H1 (cell line): ENCODE data around the gene ETNK1. TPM values are rescaled to one million over a fixed set of nuclear protein-coding genes. Genes with fewer than 3 reads are reported as not detected.

Experiments used
- CTCF ChIA-PET: fragments of 300-600 bp; sonication (Branson Sonifier 250); formaldehyde crosslinking; loops from one replicate; lab custom pipeline; 2021; ENCODE audit not compliant: partially characterized antibody; lab: Charles Lee
- POLR2A ChIA-PET: fragments of 300-600 bp; sonication (Branson Sonifier 250); formaldehyde crosslinking; loops from one replicate; lab custom pipeline; 2021; ENCODE audit warnings: inconsistent platforms; ENCODE audit not compliant: partially characterized antibody; lab: Charles Lee
- DNase-seq, 2 experiments: peaks; one replicate each; pipeline versions ENCODE4 v3.0.0 to v3.0.0-alpha.2; 2010 to 2022; ENCODE audit warnings: low spot score in 2 of 2, low read depth in 1 of 2, mixed read lengths in 1 of 2
- FAIRE-seq: peaks from 2 replicates; lab custom pipeline; 2011; peaks lifted over from hg19 to GRCh38; lab: Jason Lieb, UNC
- H2AFZ ChIP-seq: 2 replicates; pipeline ENCODE4 v1.8.1; 2012; ENCODE audit warnings: low read length, inconsistent platforms
- H2AK5ac ChIP-seq: 2 replicates; pipeline ENCODE4 v1.6.1; 2013; ENCODE audit warnings: low read depth, low read length
- H2BK120ac ChIP-seq: replicated peaks from 2 replicates; pipeline ENCODE3; 2013; ENCODE audit warnings: low read depth, low read length, inconsistent platforms
- H2BK12ac ChIP-seq: 2 replicates; pipeline ENCODE4 v1.6.1; 2013; ENCODE audit warnings: low read depth, low read length
- H2BK15ac ChIP-seq: 2 replicates; pipeline ENCODE4 v1.6.1; 2013; ENCODE audit warnings: low read length
- H2BK20ac ChIP-seq: 2 replicates; pipeline ENCODE4 v1.6.1; 2013; ENCODE audit warnings: low read length
- H2BK5ac ChIP-seq: 2 replicates; pipeline ENCODE4 v1.6.1; 2013; ENCODE audit warnings: low read depth, low read length
- H3K14ac ChIP-seq: 2 replicates; pipeline ENCODE4 v1.6.1; 2013; ENCODE audit warnings: inconsistent platforms; ENCODE audit not compliant: insufficient read length
- H3K18ac ChIP-seq: 2 replicates; pipeline ENCODE4 v1.6.1; 2013; ENCODE audit warnings: low read length; ENCODE audit errors: extremely low read depth
- H3K23ac ChIP-seq: 2 replicates; pipeline ENCODE4 v1.6.1; 2013; ENCODE audit warnings: inconsistent platforms; ENCODE audit not compliant: insufficient read length
- H3K23me2 ChIP-seq: 2 replicates; pipeline ENCODE4 v1.6.1; 2013; ENCODE audit warnings: low read depth, low read length
- H3K27ac ChIP-seq: 2 replicates; pipeline ENCODE4 v1.6.1; 2011; ENCODE audit warnings: low read depth, low read length, inconsistent platforms
- H3K27me3 ChIP-seq, 4 experiments: replicated peaks in 1 of 4; 1 replicate in 1 of 4; 2 replicates in 3 of 4; pipeline versions ENCODE4 v1.6.1 to v1.8.1; 2011 to 2013; ENCODE audit warnings: low read length in 3 of 4, mild to moderate bottlenecking in 3 of 4, inconsistent platforms in 2 of 4, mixed read lengths in 2 of 4, moderate library complexity in 1 of 4; ENCODE audit not compliant: control insufficient read depth in 3 of 4, insufficient read depth in 3 of 4; ENCODE audit errors: extremely low read depth in 1 of 4
- H3K36me3 ChIP-seq, 4 experiments: 2 replicates each; pipeline versions ENCODE4 v1.6.1 to v1.8.1; 2011 to 2013; ENCODE audit warnings: mild to moderate bottlenecking in 4 of 4, low read length in 3 of 4, moderate library complexity in 2 of 4, control low read depth in 1 of 4, inconsistent platforms in 1 of 4; ENCODE audit not compliant: insufficient read depth in 4 of 4, control insufficient read depth in 2 of 4
- H3K4ac ChIP-seq: replicated peaks from 2 replicates; pipeline ENCODE3; 2013; ENCODE audit warnings: low read length, low read depth, mixed read lengths, inconsistent platforms; ENCODE audit not compliant: insufficient read length
- H3K4me1 ChIP-seq, 4 experiments: replicated peaks in 1 of 4; 1 replicate in 1 of 4; 2 replicates in 3 of 4; pipeline versions ENCODE4 v1.6.1 to v1.8.1; 2011 to 2013; ENCODE audit warnings: low read length in 3 of 4, inconsistent platforms in 2 of 4, mixed read lengths in 1 of 4; ENCODE audit not compliant: insufficient read depth in 4 of 4, control insufficient read depth in 3 of 4
- H3K4me2 ChIP-seq, 2 experiments: 2 replicates each; pipeline versions ENCODE4 v1.6.1 to v1.8.1; 2011 to 2013; ENCODE audit warnings: low read depth in 2 of 2, low read length in 2 of 2, control low read depth in 1 of 2, inconsistent platforms in 1 of 2, mild to moderate bottlenecking in 1 of 2; ENCODE audit not compliant: insufficient read depth in 1 of 2
- H3K4me3 ChIP-seq, 4 experiments: fragments of 200-600, 300-600 bp in 1 of 4; sonication (generic), shearing (Covaris generic), sonication (Bioruptor Twin) in 1 of 4; 2 replicates each; pipeline versions ENCODE4 v1.5.1 to v1.8.1; 2011 to 2016; ENCODE audit warnings: low read length in 4 of 4, low read depth in 3 of 4, control low read depth in 2 of 4, inconsistent platforms in 2 of 4, mild to moderate bottlenecking in 2 of 4, mixed read lengths in 1 of 4, moderate library complexity in 1 of 4; ENCODE audit not compliant: insufficient read depth in 2 of 4; ENCODE audit errors: extremely low read depth in 1 of 4
- H3K56ac ChIP-seq: replicated peaks from 2 replicates; pipeline ENCODE3; 2013; ENCODE audit warnings: low read depth, mild to moderate bottlenecking, mixed read lengths, low read length, inconsistent platforms; ENCODE audit not compliant: insufficient read length
- H3K79me1 ChIP-seq: 2 replicates; pipeline ENCODE4 v1.6.1; 2013; ENCODE audit warnings: low read depth, low read length, control low read depth
- H3K79me2 ChIP-seq, 2 experiments: 2 replicates each; pipeline versions ENCODE4 v1.6.1 to v1.8.1; 2012 to 2013; ENCODE audit warnings: low read length in 2 of 2, mild to moderate bottlenecking in 2 of 2, inconsistent platforms in 1 of 2; ENCODE audit not compliant: insufficient read depth in 2 of 2, control insufficient read depth in 1 of 2
- H3K9ac ChIP-seq, 4 experiments: replicated peaks in 1 of 4; 1 replicate in 1 of 4; 2 replicates in 3 of 4; pipeline versions ENCODE4 v1.6.1 to v1.8.1; 2011 to 2013; ENCODE audit warnings: low read depth in 3 of 4, low read length in 3 of 4, control low read depth in 2 of 4, mild to moderate bottlenecking in 2 of 4, moderate library complexity in 2 of 4, inconsistent platforms in 1 of 4; ENCODE audit errors: extremely low read depth in 1 of 4
- H3K9me3 ChIP-seq, 2 experiments: 2 replicates each; pipeline versions ENCODE4 v1.6.1 to v1.8.1; 2012 to 2013; ENCODE audit warnings: mild to moderate bottlenecking in 2 of 2, moderate library complexity in 2 of 2, control low read depth in 1 of 2, inconsistent platforms in 1 of 2, low read depth in 1 of 2, low read length in 1 of 2, mixed read lengths in 1 of 2; ENCODE audit not compliant: insufficient read depth in 2 of 2
- H4K20me1 ChIP-seq, 2 experiments: replicated peaks in 1 of 2; 2 replicates each; pipeline versions ENCODE3 to v1.8.1; 2011 to 2013; ENCODE audit warnings: inconsistent platforms in 2 of 2, low read length in 2 of 2, mild to moderate bottlenecking in 1 of 2; ENCODE audit not compliant: insufficient read depth in 2 of 2, control insufficient read depth in 1 of 2
- H4K5ac ChIP-seq: 2 replicates; pipeline ENCODE4 v1.6.1; 2013; ENCODE audit warnings: low read length, low read depth, mixed read lengths, inconsistent platforms; ENCODE audit not compliant: insufficient read length
- H4K8ac ChIP-seq: 2 replicates; pipeline ENCODE4 v1.8.0; 2013; ENCODE audit warnings: mild to moderate bottlenecking, moderate library complexity, low read length, inconsistent platforms; ENCODE audit not compliant: insufficient read depth; ENCODE audit errors: extremely low read depth
- H4K91ac ChIP-seq: replicated peaks from 2 replicates; pipeline ENCODE3; 2013; ENCODE audit warnings: low read length, mixed read lengths, inconsistent platforms; ENCODE audit not compliant: insufficient read length
- BRCA1 ChIP-seq: IDR thresholded peaks from 2 replicates; pipeline ENCODE4 v1.6.1; 2012; ENCODE audit warnings: low read depth, low read length, improper control_type of control experiment
- WGBS, 2 experiments: shearing (Covaris generic) in 1 of 2; methylation state at CpG; one replicate each; pipeline versions ENCODE4 v1.1.6 to v1.1.7; 2013 to 2015; ENCODE audit warnings: low lambda C conversion rate in 2 of 2, mixed read lengths in 2 of 2, inconsistent platforms in 1 of 2, low coverage in 1 of 2, missing lambda C conversion rate in 1 of 2; ENCODE audit not compliant: insufficient replicate concordance in 2 of 2, insufficient coverage in 1 of 2, insufficient read length in 1 of 2; ENCODE audit errors: extremely low coverage in 1 of 2, missing lambda C conversion rate in 1 of 2; 5-methylcytosine and 5-hydroxymethylcytosine counted together
- polyA plus RNA-seq, 7 experiments: library from polyadenylated mRNA; depleted of rRNA in 3 of 7; stranded (reverse) in 5 of 7; unstranded in 2 of 7; fragments of >200 nt in 5 of 7; fragments of 200-250 nt in 2 of 7; gene quantifications; 1 replicate in 5 of 7; 2 replicates in 1 of 7; 4 replicates in 1 of 7; pipeline versions ENCODE4 v1.2.1 to v1.2.3, GENCODE V29; 2011 to 2013; ENCODE audit warnings: missing spikeins in 2 of 7, mixed read lengths in 2 of 7
- total RNA-seq: library from RNA; stranded (reverse); fragmentation: NEBNext Ultra II Directional; extraction: Animal tissue kit (Norgen Biotek cat#: 25700); gene quantifications from 2 replicates; pipeline ENCODE4 v1.2.1, GENCODE V29; 2021

The ETNK1 gene
- total and polyA plus RNA-seq, 2 of the 8 experiments (the other 6 are each of a cell fraction or from before 2014, with no cell fraction given): 11.6 to 82.7 TPM

DNA sequence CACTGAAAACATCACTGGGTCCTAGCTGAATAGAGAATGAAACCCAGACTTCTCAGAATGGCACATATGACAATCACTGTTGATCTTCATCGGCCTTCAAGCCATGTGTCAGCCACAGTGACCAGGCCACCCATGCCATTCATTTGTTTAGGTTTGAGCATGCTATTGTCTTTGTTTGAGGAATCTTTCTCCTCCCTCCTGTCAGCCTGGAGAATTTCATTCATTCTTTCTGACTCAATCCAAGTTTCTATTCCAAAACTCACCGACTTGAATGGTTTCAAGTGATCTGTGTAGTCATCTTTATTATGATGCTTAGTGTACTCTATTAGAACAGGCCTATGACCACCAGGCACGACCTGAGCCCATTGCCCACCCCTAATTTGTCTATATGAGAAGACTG, 106.3 kb downstream of the ETNK1 start:
- no peak overlapping the region for H3K27ac ChIP-seq
- H3K79me1 ChIP-seq: no peaks in the 10 kb centered on the region
- H2BK5ac ChIP-seq: no peak overlapping the region
- WGBS, 2 experiments: 87% methylated on average over 3 of the region's 3 CpGs; no CpG with 5 or more reads in 1 of the 2 experiments
- H3K23ac ChIP-seq: no peak overlapping the region
- H3K27me3 ChIP-seq: no peaks in the 10 kb centered on the region
- POLR2A ChIA-PET: no interaction called here
- H3K23me2 ChIP-seq: no peaks in the 10 kb centered on the region
- no peak overlapping the region for H3K9ac ChIP-seq
- no peak overlapping the region for H3K4ac ChIP-seq
- H2AK5ac ChIP-seq: no peak overlapping the region
- FAIRE-seq (no peak), DNase-seq (no peak)
- CTCF ChIA-PET: interaction anchor here (0.6 kb wide), 1 partner anchor 296 kb away, joined by 3 read pairs; no protein-coding TSS in a partner anchor
- H2BK15ac ChIP-seq: no peak overlapping the region
- H2BK12ac ChIP-seq: no peak overlapping the region
- H3K56ac ChIP-seq: no peak overlapping the region
- no peak overlapping the region for H4K91ac ChIP-seq
- H3K4me2 ChIP-seq: no peak overlapping the region
- H3K9me3 ChIP-seq: no peaks in the 10 kb centered on the region
- no peaks in the 10 kb centered on the region for H4K20me1 ChIP-seq
- TF ChIP-seq BRCA1: no peak
- H4K8ac ChIP-seq: no peak overlapping the region
- no peak overlapping the region for H3K14ac ChIP-seq
- no peak overlapping the region for H2BK120ac ChIP-seq
- no peak overlapping the region for H2AFZ ChIP-seq
- H3K36me3 ChIP-seq: no peaks in the 10 kb centered on the region
- H3K4me1 ChIP-seq: no peaks in the 10 kb centered on the region
- H3K4me3 ChIP-seq: no peak overlapping the region
- H3K79me2 ChIP-seq: no peaks in the 10 kb centered on the region
- no peak overlapping the region for H4K5ac ChIP-seq
- no peak overlapping the region for H2BK20ac ChIP-seq
- H3K18ac ChIP-seq: no peak overlapping the region
